ENCODE data around the gene NCKAP5.

DNA sequence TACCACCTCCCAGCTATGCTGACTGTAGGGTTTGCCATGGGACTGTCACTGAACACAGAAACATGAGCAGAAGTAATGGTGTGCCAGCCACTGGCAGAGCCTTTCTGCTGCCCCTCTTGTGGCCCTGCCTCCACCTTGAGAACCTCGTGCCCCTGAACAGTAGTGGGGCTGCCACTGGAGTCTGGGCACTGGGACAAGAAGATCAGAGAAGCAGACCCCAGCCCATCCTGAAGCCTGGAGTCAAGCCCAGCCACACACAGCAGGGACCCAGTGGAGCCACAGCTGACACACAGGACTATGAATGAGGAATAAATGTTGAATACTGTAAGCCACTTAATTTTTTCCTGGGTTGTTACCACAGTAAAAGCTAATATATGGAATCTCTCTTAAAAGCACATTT, 159.6 kb downstream of the NCKAP5 start:
- TF ChIP-seq, protein P1, sequence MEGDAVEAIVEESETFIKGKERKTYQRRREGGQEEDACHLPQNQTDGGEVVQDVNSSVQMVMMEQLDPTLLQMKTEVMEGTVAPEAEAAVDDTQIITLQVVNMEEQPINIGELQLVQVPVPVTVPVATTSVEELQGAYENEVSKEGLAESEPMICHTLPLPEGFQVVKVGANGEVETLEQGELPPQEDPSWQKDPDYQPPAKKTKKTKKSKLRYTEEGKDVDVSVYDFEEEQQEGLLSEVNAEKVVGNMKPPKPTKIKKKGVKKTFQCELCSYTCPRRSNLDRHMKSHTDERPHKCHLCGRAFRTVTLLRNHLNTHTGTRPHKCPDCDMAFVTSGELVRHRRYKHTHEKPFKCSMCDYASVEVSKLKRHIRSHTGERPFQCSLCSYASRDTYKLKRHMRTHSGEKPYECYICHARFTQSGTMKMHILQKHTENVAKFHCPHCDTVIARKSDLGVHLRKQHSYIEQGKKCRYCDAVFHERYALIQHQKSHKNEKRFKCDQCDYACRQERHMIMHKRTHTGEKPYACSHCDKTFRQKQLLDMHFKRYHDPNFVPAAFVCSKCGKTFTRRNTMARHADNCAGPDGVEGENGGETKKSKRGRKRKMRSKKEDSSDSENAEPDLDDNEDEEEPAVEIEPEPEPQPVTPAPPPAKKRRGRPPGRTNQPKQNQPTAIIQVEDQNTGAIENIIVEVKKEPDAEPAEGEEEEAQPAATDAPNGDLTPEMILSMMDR (IDR thresholded peaks at IDR 0.05; ENCODE audit: low read depth, low read length, missing input control): no peak
- TF ChIP-seq EGR1 (IDR thresholded peaks at IDR 0.05; ENCODE audit: low read depth in 2 of 2) (no peak), NR2F2 (IDR thresholded peaks at IDR 0.05) (no peak), SP1 (IDR thresholded peaks at IDR 0.05) (no peak), RAD21 (IDR thresholded peaks at IDR 0.05) (no peak), YY1 (IDR thresholded peaks at IDR 0.05) (no peak)
- TF ChIP-seq, protein P2, sequence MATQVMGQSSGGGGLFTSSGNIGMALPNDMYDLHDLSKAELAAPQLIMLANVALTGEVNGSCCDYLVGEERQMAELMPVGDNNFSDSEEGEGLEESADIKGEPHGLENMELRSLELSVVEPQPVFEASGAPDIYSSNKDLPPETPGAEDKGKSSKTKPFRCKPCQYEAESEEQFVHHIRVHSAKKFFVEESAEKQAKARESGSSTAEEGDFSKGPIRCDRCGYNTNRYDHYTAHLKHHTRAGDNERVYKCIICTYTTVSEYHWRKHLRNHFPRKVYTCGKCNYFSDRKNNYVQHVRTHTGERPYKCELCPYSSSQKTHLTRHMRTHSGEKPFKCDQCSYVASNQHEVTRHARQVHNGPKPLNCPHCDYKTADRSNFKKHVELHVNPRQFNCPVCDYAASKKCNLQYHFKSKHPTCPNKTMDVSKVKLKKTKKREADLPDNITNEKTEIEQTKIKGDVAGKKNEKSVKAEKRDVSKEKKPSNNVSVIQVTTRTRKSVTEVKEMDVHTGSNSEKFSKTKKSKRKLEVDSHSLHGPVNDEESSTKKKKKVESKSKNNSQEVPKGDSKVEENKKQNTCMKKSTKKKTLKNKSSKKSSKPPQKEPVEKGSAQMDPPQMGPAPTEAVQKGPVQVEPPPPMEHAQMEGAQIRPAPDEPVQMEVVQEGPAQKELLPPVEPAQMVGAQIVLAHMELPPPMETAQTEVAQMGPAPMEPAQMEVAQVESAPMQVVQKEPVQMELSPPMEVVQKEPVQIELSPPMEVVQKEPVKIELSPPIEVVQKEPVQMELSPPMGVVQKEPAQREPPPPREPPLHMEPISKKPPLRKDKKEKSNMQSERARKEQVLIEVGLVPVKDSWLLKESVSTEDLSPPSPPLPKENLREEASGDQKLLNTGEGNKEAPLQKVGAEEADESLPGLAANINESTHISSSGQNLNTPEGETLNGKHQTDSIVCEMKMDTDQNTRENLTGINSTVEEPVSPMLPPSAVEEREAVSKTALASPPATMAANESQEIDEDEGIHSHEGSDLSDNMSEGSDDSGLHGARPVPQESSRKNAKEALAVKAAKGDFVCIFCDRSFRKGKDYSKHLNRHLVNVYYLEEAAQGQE (IDR thresholded peaks at IDR 0.05): no peak
- TF ChIP-seq, protein P3, sequence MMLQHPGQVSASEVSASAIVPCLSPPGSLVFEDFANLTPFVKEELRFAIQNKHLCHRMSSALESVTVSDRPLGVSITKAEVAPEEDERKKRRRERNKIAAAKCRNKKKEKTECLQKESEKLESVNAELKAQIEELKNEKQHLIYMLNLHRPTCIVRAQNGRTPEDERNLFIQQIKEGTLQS (IDR thresholded peaks at IDR 0.05): no peak
